HepG2 (cell line): ENCODE results near the gene LTC4S. TPM values are rescaled to one million over a fixed set of nuclear protein-coding genes. Genes with fewer than 3 reads are reported as not detected.

Source experiments
- CBX2 ChIP-seq, 2 experiments: fragments of 200-600 bp in 1 of 2; sonication (generic); formaldehyde crosslinking in 1 of 2; IDR thresholded peaks; 2 replicates each; pipeline versions ENCODE4 v1.7.0 to v1.8.1; 2018 to 2022; ENCODE audit warnings: low read depth in 2 of 2, low read length in 1 of 2, mild to moderate bottlenecking in 1 of 2, missing genetic modification reagents in 1 of 2
- CC2D1A ChIP-seq: sonication (generic); formaldehyde crosslinking; IDR thresholded peaks from 2 replicates; pipeline ENCODE4 v1.8.1; 2023; ENCODE audit warnings: mild to moderate bottlenecking, missing genetic modification reagents
- HMGA1 ChIP-seq: sonication (generic); formaldehyde crosslinking; conservative IDR thresholded peaks from 2 replicates; pipeline ENCODE4 v1.4.0; 2020; ENCODE audit warnings: missing genetic modification reagents
- KAT7 ChIP-seq: IDR thresholded peaks from 2 replicates; pipeline ENCODE4 v1.6.1; 2018; ENCODE audit warnings: borderline replicate concordance, missing compliant biosample characterization
- KLF15 ChIP-seq: sonication (generic); formaldehyde crosslinking; IDR thresholded peaks from 2 replicates; pipeline ENCODE4 v1.8.1; 2023; ENCODE audit warnings: borderline replicate concordance, mild to moderate bottlenecking, inconsistent platforms, missing genetic modification reagents, mixed read lengths
- NCOR1 ChIP-seq: fragments of 200-600 bp; sonication (generic); IDR thresholded peaks from 2 replicates; pipeline ENCODE4 v1.7.0; 2017; ENCODE audit warnings: antibody characterized with exemption, low read length, borderline replicate concordance
- SPEN ChIP-seq: sonication (generic); formaldehyde crosslinking; IDR thresholded peaks from 2 replicates; pipeline ENCODE4 v1.5.1; 2020; ENCODE audit warnings: low read depth, mild to moderate bottlenecking, missing genetic modification reagents
- YEATS4 ChIP-seq: sonication (generic); formaldehyde crosslinking; IDR thresholded peaks from 2 replicates; pipeline ENCODE4 v1.4.0; 2020; ENCODE audit warnings: missing genetic modification reagents, borderline replicate concordance
- ZBTB21 ChIP-seq: sonication (generic); formaldehyde crosslinking; IDR thresholded peaks from 2 replicates; pipeline ENCODE4 v1.4.0; 2020; ENCODE audit warnings: missing genetic modification reagents
- ZBTB8A ChIP-seq: sonication (generic); formaldehyde crosslinking; IDR thresholded peaks from 2 replicates; pipeline ENCODE4 v1.4.0; 2020; ENCODE audit warnings: mild to moderate bottlenecking, low read depth, missing genetic modification reagents, borderline replicate concordance
- ZFY ChIP-seq: sonication (generic); formaldehyde crosslinking; IDR thresholded peaks from 2 replicates; pipeline ENCODE4 v1.4.0; 2020; ENCODE audit warnings: missing genetic modification reagents
- ZNF549 ChIP-seq: sonication (generic); formaldehyde crosslinking; IDR thresholded peaks from 2 replicates; pipeline ENCODE4 v1.5.0; 2020; ENCODE audit warnings: missing genetic modification reagents
- ZNF567 ChIP-seq: sonication (generic); formaldehyde crosslinking; IDR thresholded peaks from 2 replicates; pipeline ENCODE4 v1.8.1; 2023; ENCODE audit warnings: mild to moderate bottlenecking, missing genetic modification reagents, borderline replicate concordance
- ZNF709 ChIP-seq: sonication (generic); formaldehyde crosslinking; IDR thresholded peaks from 2 replicates; pipeline ENCODE4 v1.5.0; 2020; ENCODE audit warnings: mild to moderate bottlenecking, missing genetic modification reagents
- ZNF749 ChIP-seq: sonication (generic); formaldehyde crosslinking; IDR thresholded peaks from 2 replicates; pipeline ENCODE4 v1.8.0; 2022; ENCODE audit warnings: mild to moderate bottlenecking, missing genetic modification reagents, moderate library complexity, borderline replicate concordance
- polyA plus RNA-seq, 8 experiments: library from polyadenylated mRNA; depleted of rRNA in 3 of 8; stranded (reverse) in 7 of 8; unstranded in 1 of 8; fragments of >200 nt; fragmentation: Illumina TruSeq in 4 of 8; extraction: Trizol in 4 of 8; gene quantifications; 2 replicates each; pipeline versions ENCODE4 v1.2.1 to v1.2.3, GENCODE V29; 2011 to 2016; ENCODE audit warnings: low read depth in 4 of 8, missing spikeins in 1 of 8, mixed read lengths in 1 of 8; ENCODE audit not compliant: insufficient read depth in 1 of 8
- total RNA-seq, 5 experiments: library from RNA; depleted of rRNA; stranded (reverse); fragments of >200 nt; fragmentation: Illumina TruSeq; extraction: Trizol; gene quantifications; 2 replicates each; pipeline ENCODE4 v1.2.3, GENCODE V29; 2016; ENCODE audit warnings: low read depth in 1 of 5
- TF ChIP-seq, protein P1 (sequence below): sonication (generic); formaldehyde crosslinking; IDR thresholded peaks from 2 replicates; pipeline ENCODE4 v1.4.0; 2020; ENCODE audit warnings: missing genetic modification reagents, mild to moderate bottlenecking, borderline replicate concordance
- TF ChIP-seq, protein P2 (sequence below): sonication (generic); formaldehyde crosslinking; IDR thresholded peaks from 2 replicates; pipeline ENCODE4 v1.4.0; 2020; ENCODE audit warnings: missing genetic modification reagents, borderline replicate concordance
- TF ChIP-seq, protein P3 (sequence below): sonication (generic); formaldehyde crosslinking; IDR thresholded peaks from 2 replicates; pipeline ENCODE4 v1.8.0; 2022; ENCODE audit warnings: mild to moderate bottlenecking, missing genetic modification reagents, moderate library complexity

The LTC4S gene
- total and polyA plus RNA-seq, 2 of the 13 experiments (the other 11 are each of a cell fraction or from before 2014, with no cell fraction given): 0.35 TPM; not detected in 1

DNA sequence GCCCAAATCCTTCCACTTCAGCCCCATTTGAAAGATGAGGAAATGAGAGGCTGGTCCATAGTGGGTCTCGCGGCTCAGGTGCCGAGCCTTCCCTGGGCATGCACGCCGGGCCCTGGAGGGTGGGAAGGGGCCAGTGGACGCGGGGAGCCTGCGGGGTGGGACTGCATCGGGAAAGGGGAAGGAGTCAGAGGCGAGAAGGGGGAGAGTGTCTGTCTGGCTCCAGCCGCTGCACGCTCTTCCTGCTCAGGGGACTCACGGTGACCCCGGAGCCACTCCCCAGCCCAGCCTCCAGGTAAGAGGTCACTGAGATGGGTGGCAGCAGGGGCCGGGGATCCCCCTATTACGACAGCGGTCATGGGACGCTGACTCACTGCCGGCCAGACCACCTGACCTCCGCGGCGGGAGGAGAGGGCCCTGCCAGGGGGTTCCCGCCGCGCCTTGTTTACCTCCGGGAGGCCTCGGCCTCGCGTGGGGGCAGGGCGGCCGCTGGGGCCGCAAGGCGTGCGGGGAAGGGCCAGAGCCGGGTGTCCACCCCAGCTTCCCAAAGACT, 25.0 kb downstream of the LTC4S start (continued):
- TF ChIP-seq NCOR1 (peak; percentile 76; the same call in 1 of the 2 replicates), ZNF749 (CRISPR knock-in tag) (peak; percentile 91; the same call in 1 of the 2 replicates), KAT7 (peak; percentile 39; the same call in 1 of the 2 replicates), ZNF567 (CRISPR knock-in tag) (no peak), CC2D1A (CRISPR knock-in tag) (no peak), ZBTB21 (CRISPR knock-in tag) (peak; percentile 75), ZBTB8A (CRISPR knock-in tag) (no peak), CBX2 (IDR thresholded peaks at IDR 0.05; ENCODE audit: low read depth, low read length) (no peak), CBX2 (CRISPR knock-in tag; IDR thresholded peaks at IDR 0.05; ENCODE audit: low read depth) (no peak), KLF15 (CRISPR knock-in tag) (no peak; the same call in 1 of the 2 replicates), HMGA1 (CRISPR knock-in tag) (no peak), ZFY (CRISPR knock-in tag) (peak; percentile 81), YEATS4 (CRISPR knock-in tag) (peak; percentile 91), SPEN (peak; percentile 90), ZNF549 (CRISPR knock-in tag) (no peak), ZNF709 (CRISPR knock-in tag) (no peak; the same call in 1 of the 2 replicates)
- TF ChIP-seq, protein P1, sequence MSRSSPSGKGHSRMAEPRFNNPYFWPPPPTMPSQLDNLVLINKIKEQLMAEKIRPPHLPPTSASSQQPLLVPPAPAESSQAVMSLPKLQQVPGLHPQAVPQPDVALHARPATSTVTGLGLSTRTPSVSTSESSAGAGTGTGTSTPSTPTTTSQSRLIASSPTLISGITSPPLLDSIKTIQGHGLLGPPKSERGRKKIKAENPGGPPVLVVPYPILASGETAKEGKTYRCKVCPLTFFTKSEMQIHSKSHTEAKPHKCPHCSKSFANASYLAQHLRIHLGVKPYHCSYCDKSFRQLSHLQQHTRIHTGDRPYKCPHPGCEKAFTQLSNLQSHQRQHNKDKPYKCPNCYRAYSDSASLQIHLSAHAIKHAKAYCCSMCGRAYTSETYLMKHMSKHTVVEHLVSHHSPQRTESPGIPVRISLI (CRISPR knock-in tag): 0 out of 2 replicates have a peak, but pooled peaks have one; percentile 27
- TF ChIP-seq, protein P2, sequence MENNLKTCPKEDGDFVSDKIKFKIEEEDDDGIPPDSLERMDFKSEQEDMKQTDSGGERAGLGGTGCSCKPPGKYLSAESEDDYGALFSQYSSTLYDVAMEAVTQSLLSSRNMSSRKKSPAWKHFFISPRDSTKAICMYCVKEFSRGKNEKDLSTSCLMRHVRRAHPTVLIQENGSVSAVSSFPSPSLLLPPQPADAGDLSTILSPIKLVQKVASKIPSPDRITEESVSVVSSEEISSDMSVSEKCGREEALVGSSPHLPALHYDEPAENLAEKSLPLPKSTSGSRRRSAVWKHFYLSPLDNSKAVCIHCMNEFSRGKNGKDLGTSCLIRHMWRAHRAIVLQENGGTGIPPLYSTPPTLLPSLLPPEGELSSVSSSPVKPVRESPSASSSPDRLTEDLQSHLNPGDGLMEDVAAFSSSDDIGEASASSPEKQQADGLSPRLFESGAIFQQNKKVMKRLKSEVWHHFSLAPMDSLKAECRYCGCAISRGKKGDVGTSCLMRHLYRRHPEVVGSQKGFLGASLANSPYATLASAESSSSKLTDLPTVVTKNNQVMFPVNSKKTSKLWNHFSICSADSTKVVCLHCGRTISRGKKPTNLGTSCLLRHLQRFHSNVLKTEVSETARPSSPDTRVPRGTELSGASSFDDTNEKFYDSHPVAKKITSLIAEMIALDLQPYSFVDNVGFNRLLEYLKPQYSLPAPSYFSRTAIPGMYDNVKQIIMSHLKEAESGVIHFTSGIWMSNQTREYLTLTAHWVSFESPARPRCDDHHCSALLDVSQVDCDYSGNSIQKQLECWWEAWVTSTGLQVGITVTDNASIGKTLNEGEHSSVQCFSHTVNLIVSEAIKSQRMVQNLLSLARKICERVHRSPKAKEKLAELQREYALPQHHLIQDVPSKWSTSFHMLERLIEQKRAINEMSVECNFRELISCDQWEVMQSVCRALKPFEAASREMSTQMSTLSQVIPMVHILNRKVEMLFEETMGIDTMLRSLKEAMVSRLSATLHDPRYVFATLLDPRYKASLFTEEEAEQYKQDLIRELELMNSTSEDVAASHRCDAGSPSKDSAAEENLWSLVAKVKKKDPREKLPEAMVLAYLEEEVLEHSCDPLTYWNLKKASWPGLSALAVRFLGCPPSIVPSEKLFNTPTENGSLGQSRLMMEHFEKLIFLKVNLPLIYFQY (CRISPR knock-in tag): no peak; the same call in 1 of the 2 replicates
- TF ChIP-seq, protein P3, sequence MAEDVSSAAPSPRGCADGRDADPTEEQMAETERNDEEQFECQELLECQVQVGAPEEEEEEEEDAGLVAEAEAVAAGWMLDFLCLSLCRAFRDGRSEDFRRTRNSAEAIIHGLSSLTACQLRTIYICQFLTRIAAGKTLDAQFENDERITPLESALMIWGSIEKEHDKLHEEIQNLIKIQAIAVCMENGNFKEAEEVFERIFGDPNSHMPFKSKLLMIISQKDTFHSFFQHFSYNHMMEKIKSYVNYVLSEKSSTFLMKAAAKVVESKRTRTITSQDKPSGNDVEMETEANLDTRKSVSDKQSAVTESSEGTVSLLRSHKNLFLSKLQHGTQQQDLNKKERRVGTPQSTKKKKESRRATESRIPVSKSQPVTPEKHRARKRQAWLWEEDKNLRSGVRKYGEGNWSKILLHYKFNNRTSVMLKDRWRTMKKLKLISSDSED (CRISPR knock-in tag): no peak
